Neural progenitor cell (in vitro differentiated cells): ENCODE measurements around the gene JPH2.

Experiments
- CTCF ChIP-seq: fragments of 200-600 bp; sonication (generic); IDR thresholded peaks from 2 replicates; pipeline ENCODE4 v1.5.1; 2017; ENCODE audit warnings: antibody characterized with exemption, mild to moderate bottlenecking
- EZH2 ChIP-seq: fragments of 200-600 bp; sonication (generic); IDR thresholded peaks from 2 replicates; pipeline ENCODE4 v1.6.1; 2017; ENCODE audit warnings: antibody characterized with exemption, mild to moderate bottlenecking, moderate library complexity
- EZH2phosphoT487 ChIP-seq: fragments of 200-600 bp; sonication (generic); IDR thresholded peaks from 2 replicates; pipeline ENCODE4 v1.6.1; 2017; ENCODE audit warnings: antibody characterized with exemption

DNA sequence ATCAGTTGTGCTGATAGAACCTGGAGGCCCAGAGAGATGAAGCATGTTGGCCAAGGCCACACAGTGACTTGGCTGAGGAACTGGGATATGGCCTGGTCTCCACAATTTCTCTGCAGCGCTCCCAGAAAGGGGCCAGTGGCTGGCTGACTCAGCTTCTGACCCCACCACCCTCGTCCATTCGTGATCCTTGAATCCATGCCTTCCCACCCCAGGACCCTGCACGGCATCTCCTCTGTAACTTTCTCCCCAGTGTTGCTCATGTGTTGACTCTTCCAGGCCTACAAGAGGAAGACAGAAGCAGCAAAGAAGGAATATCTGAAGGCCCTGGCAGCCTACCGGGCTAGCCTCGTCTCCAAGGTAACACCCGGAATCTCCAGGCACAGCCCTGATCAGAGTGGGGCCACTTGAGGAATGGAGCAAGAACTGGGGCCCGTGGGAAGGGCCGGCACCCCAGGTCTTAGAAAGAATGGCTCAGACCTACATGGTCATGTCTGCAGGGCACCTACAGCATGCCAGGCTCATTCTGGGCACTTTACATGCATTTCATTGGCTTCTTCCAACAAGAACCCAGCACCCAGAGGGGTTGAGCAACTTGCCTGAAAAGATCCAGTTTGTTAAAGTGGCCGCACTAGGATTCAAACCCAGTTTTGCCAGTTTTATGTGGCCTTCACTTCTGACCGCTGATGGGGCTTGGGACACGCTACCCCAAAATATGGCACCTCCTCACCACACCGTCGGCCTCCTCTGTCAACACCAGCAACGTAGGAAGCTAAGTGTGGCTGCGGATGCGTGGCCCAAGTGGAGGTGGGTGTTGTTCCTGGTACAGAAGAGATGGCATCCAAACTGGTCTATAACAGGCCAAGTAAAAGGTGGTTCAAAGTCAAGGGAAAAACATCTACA lies 122.2 kb downstream of the JPH2 start:
- TF ChIP-seq CTCF, result no peak
- no peak for TF ChIP-seq EZH2
- no peak for TF ChIP-seq EZH2phosphoT487
